ENCODE data around the gene CPNE1.
A peak's percentile ranks its signal among the peaks of the same experiment; 100 is the strongest.

Gene CPNE1

GRCh38 chr20:35643045-35643444, 21.7 kb downstream of the CPNE1 start:
- H3K27me3 ChIP-seq (ENCODE audit: insufficient read depth, poor library complexity, severe bottlenecking) = no peaks in the 10 kb centered on the region
- TF ChIP-seq REST (IDR thresholded peaks at IDR 0.05; ENCODE audit: insufficient replicate concordance, low read depth) (no peak), POLR2AphosphoS5 (IDR thresholded peaks at IDR 0.05; ENCODE audit: low read depth) (0 out of 2 replicates have a peak, but pooled peaks have one; percentile 25), CTCF (IDR thresholded peaks at IDR 0.05; ENCODE audit: insufficient read depth, low read length) (no peak)
- DNase-seq (ENCODE audit: low read depth in 1 of 2, low spot score in 1 of 2) = no peak
- peak overlapping the region; percentile 67 for H3K27ac ChIP-seq (replicated peaks)
- no peak overlapping the region for H3K4me3 ChIP-seq (replicated peaks; ENCODE audit: insufficient read depth, low read length)

GRCh38 chr20:35641743-35642142, 23.0 kb downstream of the CPNE1 start:
- Histone ChIP-seq H3K27me3 (ENCODE audit: insufficient read depth, poor library complexity, severe bottlenecking) (no peaks in the 10 kb centered on the region), H3K4me3 (replicated peaks; ENCODE audit: insufficient read depth, low read length) (no peak overlapping the region), H3K27ac (replicated peaks) (peak overlapping the region; percentile 67)
- TF ChIP-seq POLR2AphosphoS5 (IDR thresholded peaks at IDR 0.05; ENCODE audit: low read depth) (peak; percentile 71; the same call in 1 of the 2 replicates), REST (IDR thresholded peaks at IDR 0.05; ENCODE audit: insufficient replicate concordance, low read depth) (no peak), GABPA (IDR thresholded peaks at IDR 0.05; ENCODE audit: low read depth) (no peak), SPI1 (IDR thresholded peaks at IDR 0.05; ENCODE audit: borderline replicate concordance, low read depth) (no peak), CTCF (IDR thresholded peaks at IDR 0.05; ENCODE audit: insufficient read depth, low read length) (no peak)
- peak in 1 of 2 experiments; percentile 78 for DNase-seq (ENCODE audit: low read depth in 1 of 2, low spot score in 1 of 2)

DNA sequence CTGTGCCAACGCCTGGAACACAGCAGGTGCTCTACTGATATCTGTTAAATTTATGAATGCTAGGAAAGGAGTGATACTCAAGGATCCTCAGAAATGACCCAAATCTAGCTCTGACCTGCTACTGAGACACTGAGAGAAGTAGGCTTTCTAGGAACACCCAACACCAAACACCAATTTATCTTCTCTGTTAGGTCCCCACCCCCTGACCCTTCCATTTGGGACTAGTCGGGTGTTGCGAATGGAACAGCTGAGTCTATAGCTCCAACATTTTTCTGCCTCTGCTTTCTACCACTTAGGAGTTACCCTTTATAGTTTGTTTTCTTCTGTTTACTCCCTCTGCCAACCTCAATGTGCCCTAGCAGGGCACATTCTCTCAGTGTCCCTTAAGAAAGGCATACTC, 24.0 kb downstream of the CPNE1 start:
- DNase-seq (ENCODE audit: low read depth in 1 of 2, low spot score in 1 of 2) = no peak
- Histone ChIP-seq H3K27ac (replicated peaks) (peak overlapping the region; percentile 67), H3K4me3 (replicated peaks; ENCODE audit: insufficient read depth, low read length) (no peak overlapping the region), H3K27me3 (ENCODE audit: insufficient read depth, poor library complexity, severe bottlenecking) (no peaks in the 10 kb centered on the region)
- TF ChIP-seq POLR2AphosphoS5 (IDR thresholded peaks at IDR 0.05; ENCODE audit: low read depth) (no peak), SPI1 (IDR thresholded peaks at IDR 0.05; ENCODE audit: borderline replicate concordance, low read depth) (no peak), CTCF (IDR thresholded peaks at IDR 0.05; ENCODE audit: insufficient read depth, low read length) (no peak), REST (IDR thresholded peaks at IDR 0.05; ENCODE audit: insufficient replicate concordance, low read depth) (no peak), GABPA (IDR thresholded peaks at IDR 0.05; ENCODE audit: low read depth) (no peak)

All from HL-60 (cell line).